HL-60 (cell line): Measurements from ENCODE around the gene BBC3.

ENCODE experiments used
- DNase-seq, 2 experiments: peaks; one replicate each; pipeline ENCODE4 v3.0.0-alpha.2; 2010 to 2020; ENCODE audit warnings: low read depth in 1 of 2, low spot score in 1 of 2
- H3K27ac ChIP-seq: fragments of 250-450 bp; sonication (Bioruptor Pico); replicated peaks from 2 replicates; pipeline ENCODE4 v1.5.1; 2020; ENCODE audit warnings: mild to moderate bottlenecking, moderate library complexity
- H3K27me3 ChIP-seq: fragments of 250-450 bp; sonication (Bioruptor Pico); 2 replicates; pipeline ENCODE4 v1.5.1; 2021; ENCODE audit warnings: mild to moderate bottlenecking, moderate library complexity; ENCODE audit not compliant: insufficient read depth, poor library complexity, severe bottlenecking
- H3K4me3 ChIP-seq: replicated peaks from 2 replicates; pipeline ENCODE4 v1.5.1; 2011; ENCODE audit warnings: mild to moderate bottlenecking, control low read depth, low read length; ENCODE audit not compliant: insufficient read depth
- GABPA ChIP-seq: IDR thresholded peaks from 2 replicates; pipeline ENCODE4 v1.6.1; 2012; ENCODE audit warnings: low read depth
- POLR2AphosphoS5 ChIP-seq: IDR thresholded peaks from 2 replicates; pipeline ENCODE4 v1.6.1; 2012; ENCODE audit warnings: low read depth
- SPI1 ChIP-seq: IDR thresholded peaks from 2 replicates; pipeline ENCODE4 v1.6.1; 2012; ENCODE audit warnings: low read depth, mild to moderate bottlenecking, borderline replicate concordance
- TF ChIP-seq, protein P1 (sequence below): IDR thresholded peaks from 2 replicates; pipeline ENCODE4 v1.6.1; 2012; ENCODE audit warnings: low read depth; ENCODE audit not compliant: insufficient replicate concordance
- TF ChIP-seq, protein P2 (sequence below): IDR thresholded peaks from one replicate; pipeline ENCODE4 v1.5.1; 2011; ENCODE audit warnings: low read length, control low read depth, inconsistent platforms; ENCODE audit not compliant: insufficient read depth

Gene BBC3

DNA sequence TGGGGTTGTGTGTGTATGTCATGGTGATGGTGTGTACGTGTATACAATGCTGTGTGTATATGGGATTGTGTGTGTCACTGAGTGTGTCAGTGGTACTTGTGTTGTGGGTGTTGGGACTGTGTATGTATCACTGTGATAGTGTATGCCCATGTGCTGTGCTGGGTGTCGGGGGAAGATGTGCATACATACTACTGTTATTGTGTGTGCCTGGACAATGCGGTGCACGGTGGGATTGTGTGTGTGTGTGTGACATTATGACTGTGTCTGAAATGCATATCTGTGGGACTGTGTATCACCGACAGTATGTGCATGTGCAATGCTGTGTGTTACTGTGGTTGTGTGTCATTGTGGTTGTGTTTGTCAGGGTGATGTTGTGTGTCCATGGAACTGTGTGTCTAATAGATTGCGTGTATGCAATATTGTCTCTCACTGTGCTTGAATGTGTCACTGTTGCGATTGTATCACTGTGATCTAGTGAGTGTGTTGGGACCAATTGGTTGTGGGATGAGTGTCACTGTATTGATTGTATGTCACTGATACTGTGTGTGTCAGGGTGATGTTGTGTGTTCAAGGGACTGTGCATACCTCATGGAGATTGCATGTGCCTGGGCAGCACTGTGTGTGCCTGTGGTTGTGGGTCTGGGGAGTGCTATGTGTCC is 11.0 kb upstream of the BBC3 start:
- H3K4me3 ChIP-seq = no peak overlapping the region
- peaks cover 36% of the 10 kb centered on the region for H3K27me3 ChIP-seq
- DNase-seq = no peak
- TF ChIP-seq, protein P1, sequence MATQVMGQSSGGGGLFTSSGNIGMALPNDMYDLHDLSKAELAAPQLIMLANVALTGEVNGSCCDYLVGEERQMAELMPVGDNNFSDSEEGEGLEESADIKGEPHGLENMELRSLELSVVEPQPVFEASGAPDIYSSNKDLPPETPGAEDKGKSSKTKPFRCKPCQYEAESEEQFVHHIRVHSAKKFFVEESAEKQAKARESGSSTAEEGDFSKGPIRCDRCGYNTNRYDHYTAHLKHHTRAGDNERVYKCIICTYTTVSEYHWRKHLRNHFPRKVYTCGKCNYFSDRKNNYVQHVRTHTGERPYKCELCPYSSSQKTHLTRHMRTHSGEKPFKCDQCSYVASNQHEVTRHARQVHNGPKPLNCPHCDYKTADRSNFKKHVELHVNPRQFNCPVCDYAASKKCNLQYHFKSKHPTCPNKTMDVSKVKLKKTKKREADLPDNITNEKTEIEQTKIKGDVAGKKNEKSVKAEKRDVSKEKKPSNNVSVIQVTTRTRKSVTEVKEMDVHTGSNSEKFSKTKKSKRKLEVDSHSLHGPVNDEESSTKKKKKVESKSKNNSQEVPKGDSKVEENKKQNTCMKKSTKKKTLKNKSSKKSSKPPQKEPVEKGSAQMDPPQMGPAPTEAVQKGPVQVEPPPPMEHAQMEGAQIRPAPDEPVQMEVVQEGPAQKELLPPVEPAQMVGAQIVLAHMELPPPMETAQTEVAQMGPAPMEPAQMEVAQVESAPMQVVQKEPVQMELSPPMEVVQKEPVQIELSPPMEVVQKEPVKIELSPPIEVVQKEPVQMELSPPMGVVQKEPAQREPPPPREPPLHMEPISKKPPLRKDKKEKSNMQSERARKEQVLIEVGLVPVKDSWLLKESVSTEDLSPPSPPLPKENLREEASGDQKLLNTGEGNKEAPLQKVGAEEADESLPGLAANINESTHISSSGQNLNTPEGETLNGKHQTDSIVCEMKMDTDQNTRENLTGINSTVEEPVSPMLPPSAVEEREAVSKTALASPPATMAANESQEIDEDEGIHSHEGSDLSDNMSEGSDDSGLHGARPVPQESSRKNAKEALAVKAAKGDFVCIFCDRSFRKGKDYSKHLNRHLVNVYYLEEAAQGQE = no peak
- TF ChIP-seq, protein P2, sequence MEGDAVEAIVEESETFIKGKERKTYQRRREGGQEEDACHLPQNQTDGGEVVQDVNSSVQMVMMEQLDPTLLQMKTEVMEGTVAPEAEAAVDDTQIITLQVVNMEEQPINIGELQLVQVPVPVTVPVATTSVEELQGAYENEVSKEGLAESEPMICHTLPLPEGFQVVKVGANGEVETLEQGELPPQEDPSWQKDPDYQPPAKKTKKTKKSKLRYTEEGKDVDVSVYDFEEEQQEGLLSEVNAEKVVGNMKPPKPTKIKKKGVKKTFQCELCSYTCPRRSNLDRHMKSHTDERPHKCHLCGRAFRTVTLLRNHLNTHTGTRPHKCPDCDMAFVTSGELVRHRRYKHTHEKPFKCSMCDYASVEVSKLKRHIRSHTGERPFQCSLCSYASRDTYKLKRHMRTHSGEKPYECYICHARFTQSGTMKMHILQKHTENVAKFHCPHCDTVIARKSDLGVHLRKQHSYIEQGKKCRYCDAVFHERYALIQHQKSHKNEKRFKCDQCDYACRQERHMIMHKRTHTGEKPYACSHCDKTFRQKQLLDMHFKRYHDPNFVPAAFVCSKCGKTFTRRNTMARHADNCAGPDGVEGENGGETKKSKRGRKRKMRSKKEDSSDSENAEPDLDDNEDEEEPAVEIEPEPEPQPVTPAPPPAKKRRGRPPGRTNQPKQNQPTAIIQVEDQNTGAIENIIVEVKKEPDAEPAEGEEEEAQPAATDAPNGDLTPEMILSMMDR = no peak
- TF ChIP-seq POLR2AphosphoS5 (no peak), SPI1 (no peak), GABPA (no peak)
- H3K27ac ChIP-seq = no peak overlapping the region

DNA sequence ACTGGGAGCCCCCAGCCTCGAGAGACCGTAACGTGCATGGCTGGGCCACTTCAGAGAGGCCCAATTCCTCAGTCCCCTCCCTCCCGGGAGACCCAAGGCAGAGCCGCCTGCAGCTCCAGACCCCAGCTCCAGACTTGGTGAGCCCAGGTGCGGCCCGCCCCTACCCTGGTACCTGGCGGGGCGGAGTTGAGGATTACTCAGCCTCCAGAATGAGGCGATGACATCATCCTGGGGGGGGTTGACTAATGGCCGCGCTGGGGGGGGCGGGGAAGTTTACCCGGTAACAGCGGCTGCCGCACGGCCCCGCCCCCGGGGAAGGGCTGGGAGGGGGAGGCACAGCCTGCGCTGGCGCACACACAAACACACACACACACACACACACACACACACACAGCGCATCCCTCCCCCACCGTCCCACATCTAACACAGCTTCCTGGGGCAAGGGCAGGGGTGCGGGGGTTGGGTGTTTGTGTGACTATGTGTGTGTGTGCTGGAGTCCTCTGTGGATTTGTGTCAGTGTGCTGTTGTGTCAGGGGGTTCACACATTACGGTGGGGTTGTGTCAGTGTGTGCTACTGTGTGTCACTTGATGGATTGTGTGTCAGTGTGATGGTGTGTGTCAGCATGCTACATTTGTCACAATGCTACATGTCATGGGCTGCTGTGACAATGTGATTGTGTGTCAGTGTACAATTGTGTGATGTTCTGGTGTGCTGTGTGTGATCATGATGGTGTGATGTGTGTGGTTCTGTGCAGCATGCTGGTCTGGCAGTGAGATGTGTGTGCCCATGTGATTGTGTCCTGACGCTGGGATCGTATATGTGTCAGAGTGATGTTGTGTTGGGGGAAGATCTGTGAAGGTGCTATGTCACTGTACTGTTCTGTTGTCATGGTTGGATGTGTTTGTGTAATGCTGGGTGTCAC is 10.3 kb upstream of the BBC3 start:
- DNase-seq = peak in 1 of 2 experiments; percentile 42
- TF ChIP-seq, protein P2 = no peak
- TF ChIP-seq GABPA (no peak), SPI1 (no peak), POLR2AphosphoS5 (no peak)
- TF ChIP-seq, protein P1 = no peak
- Histone ChIP-seq H3K27me3 (peaks cover 36% of the 10 kb centered on the region), H3K27ac (no peak overlapping the region), H3K4me3 (no peak overlapping the region)

DNA sequence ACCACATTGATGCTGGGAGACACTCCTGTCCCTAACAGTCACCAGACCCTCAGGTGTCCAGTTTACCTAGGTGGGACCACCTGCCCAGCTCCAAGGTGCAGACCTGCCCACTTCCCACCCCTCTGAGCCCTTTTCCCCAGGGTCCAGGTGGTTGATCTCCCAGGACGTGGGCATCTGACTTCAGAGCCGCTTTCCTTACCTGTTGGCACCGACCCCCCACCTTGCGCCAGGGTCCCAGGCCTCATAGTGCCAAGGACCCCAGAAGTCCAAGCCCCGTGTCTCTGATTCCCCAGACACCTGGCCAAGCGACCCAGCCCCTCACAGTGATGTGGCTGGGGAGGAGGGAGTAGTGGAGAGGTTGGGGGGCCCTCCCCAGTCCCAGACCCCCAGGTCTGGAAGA is 9.6 kb upstream of the BBC3 start:
- H3K27me3 ChIP-seq = peaks cover 39% of the 10 kb centered on the region
- TF ChIP-seq POLR2AphosphoS5 (no peak), SPI1 (no peak), GABPA (no peak)
- TF ChIP-seq, protein P1 = no peak
- TF ChIP-seq, protein P2 = no peak
- H3K27ac ChIP-seq = no peak overlapping the region
- no peak overlapping the region for H3K4me3 ChIP-seq
- DNase-seq = no peak
